Measurements from ENCODE around the gene SFTA2.

SFTA2 gene

DNA sequence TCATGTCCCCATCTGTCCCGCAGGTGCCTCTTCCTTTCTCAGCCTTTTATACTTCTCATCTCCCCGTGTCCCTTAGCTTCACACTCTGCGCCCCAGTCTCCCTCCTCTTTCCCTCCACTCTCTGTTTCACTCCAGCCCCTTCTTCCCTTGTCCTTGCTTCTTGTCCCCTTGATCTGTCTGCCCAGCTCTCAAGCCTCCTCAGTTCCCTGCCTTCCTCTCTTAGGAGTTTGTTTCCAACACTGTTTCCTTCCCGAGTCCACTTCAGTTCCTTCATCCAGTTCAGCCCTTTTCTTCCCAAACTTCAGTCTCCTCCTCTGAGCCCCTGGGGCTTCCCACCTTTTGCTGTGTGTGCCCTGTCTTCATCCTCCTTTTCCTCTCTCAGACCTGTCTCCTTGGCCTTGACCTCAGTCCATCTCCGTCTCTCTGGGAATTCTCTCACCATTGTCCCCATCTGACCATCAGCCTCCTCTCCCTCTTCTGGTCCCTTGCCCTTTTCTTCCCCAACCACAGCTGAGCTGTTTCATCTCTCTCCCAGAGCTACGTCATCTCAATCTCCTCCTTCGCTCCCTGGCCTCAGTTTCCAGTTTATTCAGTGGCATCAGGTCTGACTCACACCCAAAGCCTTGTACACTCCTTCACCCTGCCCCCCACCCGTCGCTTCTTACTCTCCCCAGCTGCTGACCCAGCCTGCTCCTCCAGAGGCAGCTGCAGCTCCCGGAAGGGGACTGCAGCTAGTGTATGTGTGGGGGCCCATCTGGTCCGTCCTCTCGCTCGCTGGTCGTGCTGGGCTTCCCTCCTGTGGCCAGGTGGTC is 50.4 kb downstream of the SFTA2 start:
- ATAC-seq: no peak
- TF ChIP-seq CSDC2 (CRISPR knock-in tag; IDR thresholded peaks at IDR 0.05): no peak
- no peak for TF ChIP-seq ZC3H10 (CRISPR knock-in tag; IDR thresholded peaks at IDR 0.05)
- no peak for TF ChIP-seq ZNF70 (CRISPR knock-in tag; IDR thresholded peaks at IDR 0.05)
- TF ChIP-seq TOX (CRISPR knock-in tag; IDR thresholded peaks at IDR 0.05; ENCODE audit: borderline replicate concordance): no peak
- TF ChIP-seq, protein P1, sequence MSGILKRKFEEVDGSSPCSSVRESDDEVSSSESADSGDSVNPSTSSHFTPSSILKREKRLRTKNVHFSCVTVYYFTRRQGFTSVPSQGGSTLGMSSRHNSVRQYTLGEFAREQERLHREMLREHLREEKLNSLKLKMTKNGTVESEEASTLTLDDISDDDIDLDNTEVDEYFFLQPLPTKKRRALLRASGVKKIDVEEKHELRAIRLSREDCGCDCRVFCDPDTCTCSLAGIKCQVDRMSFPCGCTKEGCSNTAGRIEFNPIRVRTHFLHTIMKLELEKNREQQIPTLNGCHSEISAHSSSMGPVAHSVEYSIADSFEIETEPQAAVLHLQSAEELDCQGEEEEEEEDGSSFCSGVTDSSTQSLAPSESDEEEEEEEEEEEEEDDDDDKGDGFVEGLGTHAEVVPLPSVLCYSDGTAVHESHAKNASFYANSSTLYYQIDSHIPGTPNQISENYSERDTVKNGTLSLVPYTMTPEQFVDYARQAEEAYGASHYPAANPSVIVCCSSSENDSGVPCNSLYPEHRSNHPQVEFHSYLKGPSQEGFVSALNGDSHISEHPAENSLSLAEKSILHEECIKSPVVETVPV (CRISPR knock-in tag; IDR thresholded peaks at IDR 0.05): no peak
- no peak for TF ChIP-seq ZNF8 (CRISPR knock-in tag; IDR thresholded peaks at IDR 0.05)
- no peak for TF ChIP-seq ZFP3 (CRISPR knock-in tag; IDR thresholded peaks at IDR 0.05)
- TF ChIP-seq ZNF565 (CRISPR knock-in tag; conservative IDR thresholded peaks at IDR 0.05; ENCODE audit: low read depth): no peak
- no peak for TF ChIP-seq OSR1 (CRISPR knock-in tag; IDR thresholded peaks at IDR 0.05)
- TF ChIP-seq, protein P2, sequence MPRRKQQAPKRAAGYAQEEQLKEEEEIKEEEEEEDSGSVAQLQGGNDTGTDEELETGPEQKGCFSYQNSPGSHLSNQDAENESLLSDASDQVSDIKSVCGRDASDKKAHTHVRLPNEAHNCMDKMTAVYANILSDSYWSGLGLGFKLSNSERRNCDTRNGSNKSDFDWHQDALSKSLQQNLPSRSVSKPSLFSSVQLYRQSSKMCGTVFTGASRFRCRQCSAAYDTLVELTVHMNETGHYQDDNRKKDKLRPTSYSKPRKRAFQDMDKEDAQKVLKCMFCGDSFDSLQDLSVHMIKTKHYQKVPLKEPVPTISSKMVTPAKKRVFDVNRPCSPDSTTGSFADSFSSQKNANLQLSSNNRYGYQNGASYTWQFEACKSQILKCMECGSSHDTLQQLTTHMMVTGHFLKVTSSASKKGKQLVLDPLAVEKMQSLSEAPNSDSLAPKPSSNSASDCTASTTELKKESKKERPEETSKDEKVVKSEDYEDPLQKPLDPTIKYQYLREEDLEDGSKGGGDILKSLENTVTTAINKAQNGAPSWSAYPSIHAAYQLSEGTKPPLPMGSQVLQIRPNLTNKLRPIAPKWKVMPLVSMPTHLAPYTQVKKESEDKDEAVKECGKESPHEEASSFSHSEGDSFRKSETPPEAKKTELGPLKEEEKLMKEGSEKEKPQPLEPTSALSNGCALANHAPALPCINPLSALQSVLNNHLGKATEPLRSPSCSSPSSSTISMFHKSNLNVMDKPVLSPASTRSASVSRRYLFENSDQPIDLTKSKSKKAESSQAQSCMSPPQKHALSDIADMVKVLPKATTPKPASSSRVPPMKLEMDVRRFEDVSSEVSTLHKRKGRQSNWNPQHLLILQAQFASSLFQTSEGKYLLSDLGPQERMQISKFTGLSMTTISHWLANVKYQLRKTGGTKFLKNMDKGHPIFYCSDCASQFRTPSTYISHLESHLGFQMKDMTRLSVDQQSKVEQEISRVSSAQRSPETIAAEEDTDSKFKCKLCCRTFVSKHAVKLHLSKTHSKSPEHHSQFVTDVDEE (CRISPR knock-in tag; IDR thresholded peaks at IDR 0.05): no peak
- TF ChIP-seq, protein P3, sequence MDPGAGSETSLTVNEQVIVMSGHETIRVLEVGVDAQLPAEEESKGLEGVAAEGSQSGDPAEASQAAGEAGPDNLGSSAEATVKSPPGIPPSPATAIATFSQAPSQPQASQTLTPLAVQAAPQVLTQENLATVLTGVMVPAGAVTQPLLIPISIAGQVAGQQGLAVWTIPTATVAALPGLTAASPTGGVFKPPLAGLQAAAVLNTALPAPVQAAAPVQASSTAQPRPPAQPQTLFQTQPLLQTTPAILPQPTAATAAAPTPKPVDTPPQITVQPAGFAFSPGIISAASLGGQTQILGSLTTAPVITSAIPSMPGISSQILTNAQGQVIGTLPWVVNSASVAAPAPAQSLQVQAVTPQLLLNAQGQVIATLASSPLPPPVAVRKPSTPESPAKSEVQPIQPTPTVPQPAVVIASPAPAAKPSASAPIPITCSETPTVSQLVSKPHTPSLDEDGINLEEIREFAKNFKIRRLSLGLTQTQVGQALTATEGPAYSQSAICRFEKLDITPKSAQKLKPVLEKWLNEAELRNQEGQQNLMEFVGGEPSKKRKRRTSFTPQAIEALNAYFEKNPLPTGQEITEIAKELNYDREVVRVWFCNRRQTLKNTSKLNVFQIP (CRISPR knock-in tag; IDR thresholded peaks at IDR 0.05; ENCODE audit: borderline replicate concordance, low read depth): no peak
- TF ChIP-seq, protein P4, sequence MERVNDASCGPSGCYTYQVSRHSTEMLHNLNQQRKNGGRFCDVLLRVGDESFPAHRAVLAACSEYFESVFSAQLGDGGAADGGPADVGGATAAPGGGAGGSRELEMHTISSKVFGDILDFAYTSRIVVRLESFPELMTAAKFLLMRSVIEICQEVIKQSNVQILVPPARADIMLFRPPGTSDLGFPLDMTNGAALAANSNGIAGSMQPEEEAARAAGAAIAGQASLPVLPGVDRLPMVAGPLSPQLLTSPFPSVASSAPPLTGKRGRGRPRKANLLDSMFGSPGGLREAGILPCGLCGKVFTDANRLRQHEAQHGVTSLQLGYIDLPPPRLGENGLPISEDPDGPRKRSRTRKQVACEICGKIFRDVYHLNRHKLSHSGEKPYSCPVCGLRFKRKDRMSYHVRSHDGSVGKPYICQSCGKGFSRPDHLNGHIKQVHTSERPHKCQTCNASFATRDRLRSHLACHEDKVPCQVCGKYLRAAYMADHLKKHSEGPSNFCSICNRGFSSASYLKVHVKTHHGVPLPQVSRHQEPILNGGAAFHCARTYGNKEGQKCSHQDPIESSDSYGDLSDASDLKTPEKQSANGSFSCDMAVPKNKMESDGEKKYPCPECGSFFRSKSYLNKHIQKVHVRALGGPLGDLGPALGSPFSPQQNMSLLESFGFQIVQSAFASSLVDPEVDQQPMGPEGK (CRISPR knock-in tag; IDR thresholded peaks at IDR 0.05; ENCODE audit: borderline replicate concordance): no peak
- no peak for TF ChIP-seq BACH2 (CRISPR knock-in tag; IDR thresholded peaks at IDR 0.05; ENCODE audit: borderline replicate concordance)
- no peak for TF ChIP-seq TCF4 (CRISPR knock-in tag; IDR thresholded peaks at IDR 0.05; ENCODE audit: borderline replicate concordance)
- TF ChIP-seq, protein P5, sequence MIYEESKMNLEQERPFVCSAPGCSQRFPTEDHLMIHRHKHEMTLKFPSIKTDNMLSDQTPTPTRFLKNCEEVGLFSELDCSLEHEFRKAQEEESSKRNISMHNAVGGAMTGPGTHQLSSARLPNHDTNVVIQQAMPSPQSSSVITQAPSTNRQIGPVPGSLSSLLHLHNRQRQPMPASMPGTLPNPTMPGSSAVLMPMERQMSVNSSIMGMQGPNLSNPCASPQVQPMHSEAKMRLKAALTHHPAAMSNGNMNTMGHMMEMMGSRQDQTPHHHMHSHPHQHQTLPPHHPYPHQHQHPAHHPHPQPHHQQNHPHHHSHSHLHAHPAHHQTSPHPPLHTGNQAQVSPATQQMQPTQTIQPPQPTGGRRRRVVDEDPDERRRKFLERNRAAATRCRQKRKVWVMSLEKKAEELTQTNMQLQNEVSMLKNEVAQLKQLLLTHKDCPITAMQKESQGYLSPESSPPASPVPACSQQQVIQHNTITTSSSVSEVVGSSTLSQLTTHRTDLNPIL (CRISPR knock-in tag; IDR thresholded peaks at IDR 0.05; ENCODE audit: low read depth): no peak
- no peak for TF ChIP-seq ISL1 (CRISPR knock-in tag; IDR thresholded peaks at IDR 0.05)
- no peak for TF ChIP-seq PPARA (CRISPR knock-in tag; IDR thresholded peaks at IDR 0.05; ENCODE audit: borderline replicate concordance)

Data from SK-N-SH treated with all-trans-retinoic acid at 6 μM for 48 hours (cell line).